Right cardiac atrium (tissue), 5 donors: ENCODE results near the gene FNDC3B. TPM values are rescaled to one million over a fixed set of nuclear protein-coding genes. Genes with fewer than 3 reads are reported as not detected.

Experiments
- ATAC-seq, 2 donors: fragments of 200-7000 bp; cut with Tn5 transposase; one replicate each; pipeline versions ENCODE4 v1.8.0 to v1.9.1; 2020; ENCODE audit warnings: moderate library complexity in 2 of 2, mild to moderate bottlenecking in 1 of 2
- DNase-seq, 3 donors: peaks; one replicate each; pipeline ENCODE4 v3.0.0-alpha.2; 2020
- H3K27ac ChIP-seq: one replicate; pipeline ENCODE4 v1.5.1; 2013; ENCODE audit warnings: mild to moderate bottlenecking, low read length, control low read depth, moderate library complexity
- H3K27me3 ChIP-seq: one replicate; pipeline ENCODE4 v1.6.1; 2013; ENCODE audit not compliant: control insufficient read depth, insufficient read depth
- H3K4me1 ChIP-seq: one replicate; pipeline ENCODE4 v1.6.1; 2013; ENCODE audit warnings: low read length; ENCODE audit not compliant: control insufficient read depth, insufficient read depth
- H3K4me3 ChIP-seq: one replicate; pipeline ENCODE4 v1.5.1; 2013; ENCODE audit warnings: low read length, control low read depth
- H3K9me3 ChIP-seq: one replicate; pipeline ENCODE4 v1.6.1; 2013; ENCODE audit warnings: low read length; ENCODE audit not compliant: control insufficient read depth
- WGBS: extraction: QIAGEN DNeasy Blood & Tissue Kit; methylation state at CpG from one replicate; pipeline ENCODE4 v1.1.7; 2013; 5-methylcytosine and 5-hydroxymethylcytosine counted together
- intact Hi-C, 4 donors: fragments of 100-400 bp; cut with DNase I; formaldehyde crosslinking; loops; one replicate each; pipeline versions ENCODE4 v1.11.0 to v1.14.0; 2022 to 2023
- polyA plus RNA-seq: library from polyadenylated mRNA; stranded (reverse); fragments of 200-250 nt; gene quantifications from one replicate; pipeline ENCODE4 v1.2.3, GENCODE V29; 2013
- total RNA-seq, 4 donors: library from RNA; stranded (reverse); fragmentation: NEBNext Ultra II Directional; extraction: Animal tissue kit (Norgen Biotek cat#: 25700); gene quantifications; one replicate each; pipeline ENCODE4 v1.2.1, GENCODE V29; 2021
- donor health status: healthy with polysubstance abuse.
- donor health status: DM: no; HTN: yes; CAD: no.
- donor health status: DM: no; HTN: no; CAD: no.
- donor health status: DM: no; HTN: yes; CAD: no; lungs with severe emphysema.
- donor health status: DM: yes; HTN: yes; CAD: no.

The FNDC3B gene
- total and polyA plus RNA-seq, 5 donors, result 15.8 to 117 (median 83.0) TPM

DNA sequence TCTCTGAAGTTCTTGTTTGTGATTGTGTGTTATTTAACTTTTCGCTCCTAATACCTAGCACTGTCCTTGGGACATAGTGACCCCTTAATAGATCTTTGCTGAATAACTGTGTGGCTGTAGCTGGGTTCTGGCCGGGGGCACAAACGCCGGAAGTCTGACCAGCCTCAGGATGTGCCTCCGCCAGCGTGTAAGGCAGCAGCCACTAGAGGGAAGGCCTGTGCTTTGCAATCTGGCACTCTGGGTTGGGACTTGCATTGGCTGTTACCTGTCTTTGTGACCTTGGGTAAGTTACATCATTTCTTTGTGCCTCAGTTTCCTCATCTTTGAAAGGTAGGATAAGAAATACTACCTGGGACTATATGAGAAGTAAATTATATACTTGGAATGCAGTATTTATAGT lies 250.2 kb downstream of the FNDC3B start:
- WGBS, result 58% methylated on average over 6 of the region's 6 CpGs
- H3K27me3 ChIP-seq, result no peaks in the 10 kb centered on the region
- no peaks in the 10 kb centered on the region for H3K9me3 ChIP-seq
- peak; percentile 27 to 67 (median 60) for DNase-seq
- H3K27ac ChIP-seq, result peak overlapping the region; percentile 14
- intact Hi-C loops, result loop anchor here in 1 of 4 donors (10.0 kb wide), 1 partner anchor 245 kb away; no protein-coding TSS in a partner anchor
- no peak overlapping the region for H3K4me3 ChIP-seq
- peak; percentile 11 to 71 for ATAC-seq
- H3K4me1 ChIP-seq, result peaks cover 15% of the 10 kb centered on the region

DNA sequence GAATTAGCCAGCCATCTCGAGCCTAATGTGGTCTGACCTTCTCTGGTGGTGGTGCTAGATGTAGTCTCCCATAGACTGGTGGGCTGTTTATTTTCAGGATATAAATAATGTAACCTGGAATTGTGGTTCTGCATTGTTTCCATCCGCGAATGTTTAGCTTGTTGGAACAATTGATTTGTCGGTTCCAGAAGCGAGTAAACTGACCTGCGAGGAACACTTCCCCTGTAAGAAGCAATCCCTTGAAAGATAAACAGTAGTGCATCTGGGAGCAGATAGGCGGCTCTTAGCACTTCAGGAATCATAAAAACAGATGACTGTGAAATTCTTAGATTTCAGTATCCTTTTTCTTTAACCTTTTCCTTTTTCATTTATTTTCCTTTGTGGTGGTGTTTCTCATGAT lies 251.1 kb downstream of the FNDC3B start:
- WGBS, result 71% methylated on average over 7 of the region's 7 CpGs
- Histone ChIP-seq H3K27me3 (no peaks in the 10 kb centered on the region), H3K9me3 (no peaks in the 10 kb centered on the region), H3K4me1 (peaks cover 15% of the 10 kb centered on the region), H3K27ac (peak overlapping the region; percentile 64), H3K4me3 (no peak overlapping the region)
- no peak for DNase-seq
- no peak for ATAC-seq
- intact Hi-C loops, result loop anchor here in 1 of 4 donors (10.0 kb wide), 1 partner anchor 246 kb away; no protein-coding TSS in a partner anchor

DNA sequence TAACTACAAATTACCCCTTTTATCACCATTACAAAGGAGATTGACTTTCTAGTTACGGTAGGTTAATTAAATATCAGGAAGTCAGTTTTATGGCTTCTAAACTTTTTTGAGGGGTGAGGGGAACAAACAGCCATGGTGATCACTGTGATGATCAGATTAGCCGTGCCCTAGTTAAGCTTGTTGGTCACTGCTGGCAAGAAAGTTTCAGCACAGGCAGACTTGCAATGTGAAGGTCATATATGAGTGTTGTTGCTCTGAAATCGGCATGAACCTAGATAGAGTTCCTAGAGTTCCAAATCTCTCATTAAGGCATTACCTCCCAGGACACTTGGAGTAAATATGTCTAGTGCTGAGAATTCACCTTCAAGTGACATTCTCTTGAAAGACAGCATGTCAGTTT lies 252.3 kb downstream of the FNDC3B start:
- intact Hi-C loops, result loop anchor here in 1 of 4 donors (10.0 kb wide), 1 partner anchor 247 kb away; no protein-coding TSS in a partner anchor
- no peak for ATAC-seq
- Histone ChIP-seq H3K4me1 (peaks cover 13% of the 10 kb centered on the region), H3K9me3 (no peaks in the 10 kb centered on the region), H3K27ac (peak overlapping the region; percentile 90), H3K27me3 (no peaks in the 10 kb centered on the region), H3K4me3 (no peak overlapping the region)
- DNase-seq, result no peak
- 81% methylated on average over 3 of the region's 3 CpGs for WGBS

DNA sequence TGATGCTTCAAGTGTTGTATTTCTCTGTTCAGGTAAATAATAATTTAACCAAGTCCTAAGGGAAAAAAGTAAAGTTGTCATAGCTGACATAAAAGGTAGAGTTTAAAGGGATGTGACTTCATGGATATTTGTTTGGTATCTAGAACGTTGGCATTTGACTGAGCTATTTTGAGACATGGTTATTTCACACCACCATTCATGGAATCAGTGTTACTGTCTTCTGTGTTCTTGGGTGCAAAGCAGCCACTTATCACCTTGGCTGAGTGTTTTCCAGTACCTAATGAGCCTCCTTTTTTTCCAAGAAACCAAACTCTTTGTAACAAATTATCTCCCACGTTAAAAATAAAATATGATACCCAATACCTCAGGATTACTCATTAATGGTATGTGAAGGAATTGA lies 253.0 kb downstream of the FNDC3B start:
- ATAC-seq, result peak; percentile 36 to 45
- H3K27ac ChIP-seq, result peak overlapping the region; percentile 90

DNA sequence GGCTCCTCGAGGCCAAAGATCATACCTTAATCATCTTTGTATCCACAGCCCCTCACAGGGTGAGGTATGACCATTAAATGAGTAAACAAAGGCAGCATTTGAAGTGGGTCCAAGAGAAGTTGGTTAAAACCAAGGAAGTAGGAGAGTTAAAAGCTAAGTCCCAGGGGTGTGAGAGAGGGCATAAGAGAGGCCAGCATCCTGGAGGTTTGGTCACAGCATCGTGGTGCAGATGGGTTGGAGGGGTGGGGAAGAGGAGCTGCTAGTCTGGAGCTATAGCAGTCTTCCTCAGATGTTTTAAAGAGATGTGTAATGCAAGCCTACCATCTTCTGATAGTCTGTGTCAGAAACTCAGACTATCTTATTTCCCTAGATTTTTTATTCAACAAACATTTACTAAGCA lies 253.7 kb downstream of the FNDC3B start:
- no peak for ATAC-seq
- Histone ChIP-seq H3K4me3 (no peak overlapping the region), H3K9me3 (no peaks in the 10 kb centered on the region), H3K27ac (peak overlapping the region; percentile 46), H3K27me3 (no peaks in the 10 kb centered on the region), H3K4me1 (peaks cover 9% of the 10 kb centered on the region)
- intact Hi-C loops, result loop anchor here in 1 of 4 donors (10.0 kb wide), 1 partner anchor 248 kb away; no protein-coding TSS in a partner anchor
- 67% methylated on average over 2 of the region's 2 CpGs for WGBS
- no peak for DNase-seq

More for the DNA sequence above, 253.0 kb downstream of the FNDC3B start:
- H3K4me3 ChIP-seq, result no peak overlapping the region
- WGBS, result 49% methylated on average over 2 of the region's 2 CpGs
- H3K9me3 ChIP-seq, result no peaks in the 10 kb centered on the region
- peaks cover 10% of the 10 kb centered on the region for H3K4me1 ChIP-seq
- no peak for DNase-seq
- intact Hi-C loops, result loop anchor here in 1 of 4 donors (10.0 kb wide), 1 partner anchor 248 kb away; no protein-coding TSS in a partner anchor
- no peaks in the 10 kb centered on the region for H3K27me3 ChIP-seq

DNA sequence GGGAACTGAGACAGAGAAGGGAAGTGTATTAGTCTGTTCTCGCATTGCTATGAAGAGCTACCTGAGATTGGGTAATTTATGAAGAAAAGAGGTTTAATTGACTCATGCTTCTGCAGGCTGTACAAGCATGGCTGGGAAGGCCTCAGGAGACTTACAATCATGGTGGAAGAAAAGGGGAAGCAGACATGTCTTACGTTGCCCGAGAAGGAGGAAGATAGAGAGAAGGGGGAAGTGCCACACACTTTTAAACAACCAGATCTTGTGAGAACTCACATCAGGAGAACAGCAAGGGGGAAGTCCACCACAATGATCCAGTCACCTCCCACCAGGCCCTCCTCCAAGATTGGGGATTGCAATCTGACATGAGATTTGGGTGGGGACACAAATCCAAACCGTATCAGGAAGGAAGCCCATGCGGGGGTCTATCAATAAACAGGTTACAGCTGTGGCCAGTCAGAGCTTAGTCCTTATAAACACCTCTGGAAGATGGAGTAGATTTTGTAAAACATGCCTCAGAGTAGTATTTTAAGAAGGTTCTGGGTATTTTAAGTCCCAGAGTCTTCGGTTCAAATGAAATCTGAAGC lies 254.9 kb downstream of the FNDC3B start:
- no peak overlapping the region for H3K27ac ChIP-seq

DNA sequence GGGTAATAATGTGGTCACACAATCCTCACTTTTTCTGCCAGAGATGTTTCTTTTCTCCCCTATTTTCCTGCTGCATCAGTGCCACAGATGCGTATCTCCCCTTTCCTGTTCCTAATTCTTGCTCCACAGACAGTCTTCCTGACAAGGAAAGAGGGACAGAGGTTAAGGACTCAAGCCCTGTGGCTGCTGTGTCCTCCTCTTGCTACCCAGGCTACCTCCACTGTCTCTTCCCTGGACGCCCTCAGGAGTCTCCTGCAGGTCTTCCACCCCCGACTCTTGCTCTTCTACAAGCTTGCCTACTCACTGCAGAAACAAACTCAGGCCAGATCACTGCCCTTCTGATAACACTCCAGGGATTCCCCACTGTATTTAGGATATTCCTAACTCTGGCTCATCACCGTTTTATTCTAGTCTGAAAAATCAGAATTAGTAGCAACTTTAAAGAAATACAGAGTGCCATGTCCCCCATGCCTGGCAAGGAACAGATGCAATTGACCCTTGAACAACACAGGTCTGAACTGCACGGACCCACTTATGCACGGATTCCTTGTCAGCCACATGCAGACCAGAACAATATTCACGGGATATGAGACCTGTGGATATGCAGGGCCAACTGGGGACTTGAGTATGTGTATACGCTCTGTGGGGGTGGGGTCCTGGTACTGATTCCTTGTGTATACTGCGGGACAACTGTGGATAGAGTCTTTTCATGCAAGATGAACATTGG lies 257.0 kb downstream of the FNDC3B start:
- 76% methylated on average over 9 of the region's 9 CpGs for WGBS

More for the DNA sequence above, 254.9 kb downstream of the FNDC3B start:
- H3K4me3 ChIP-seq, result no peak overlapping the region
- H3K27me3 ChIP-seq, result no peaks in the 10 kb centered on the region
- intact Hi-C loops, result loop anchor here in 1 of 4 donors (10.0 kb wide), 1 partner anchor 250 kb away; no protein-coding TSS in a partner anchor
- ATAC-seq, result no peak
- H3K9me3 ChIP-seq, result no peaks in the 10 kb centered on the region
- DNase-seq, result no peak
- peaks cover 6% of the 10 kb centered on the region for H3K4me1 ChIP-seq
- WGBS, result 80% methylated on average over 6 of the region's 6 CpGs

DNA sequence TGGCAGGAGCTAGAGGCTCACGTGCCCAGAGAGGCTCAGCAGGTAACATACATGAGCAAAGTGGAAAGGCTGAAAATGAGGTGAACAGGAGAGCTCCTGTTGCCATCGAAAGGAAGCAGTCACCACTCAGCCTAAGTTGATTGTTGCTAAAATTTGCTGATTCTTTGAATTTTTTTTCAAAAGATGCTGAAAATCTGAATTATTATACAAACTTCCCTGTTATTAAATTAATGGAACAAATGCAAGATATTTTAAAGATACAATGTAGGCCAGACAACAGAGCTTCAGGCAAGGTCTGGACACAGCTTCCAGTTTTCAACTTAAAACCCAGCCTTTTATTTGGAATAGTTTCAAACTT lies 257.6 kb downstream of the FNDC3B start:
- WGBS, result 95% methylated on average over 2 of the region's 2 CpGs
- intact Hi-C loops, result loop anchor here in 1 of 4 donors (10.0 kb wide), 1 partner anchor 252 kb away; no protein-coding TSS in a partner anchor

More for the DNA sequence above, 257.0 kb downstream of the FNDC3B start:
- DNase-seq (no peak), ATAC-seq (no peak)
- H3K27me3 ChIP-seq, result no peaks in the 10 kb centered on the region
- no peaks in the 10 kb centered on the region for H3K9me3 ChIP-seq
- no peak overlapping the region for H3K4me3 ChIP-seq
- H3K27ac ChIP-seq, result no peak overlapping the region
- peaks cover 7% of the 10 kb centered on the region for H3K4me1 ChIP-seq
- intact Hi-C loops, result loop anchor here in 1 of 4 donors (10.0 kb wide), 1 partner anchor 252 kb away; no protein-coding TSS in a partner anchor

DNA sequence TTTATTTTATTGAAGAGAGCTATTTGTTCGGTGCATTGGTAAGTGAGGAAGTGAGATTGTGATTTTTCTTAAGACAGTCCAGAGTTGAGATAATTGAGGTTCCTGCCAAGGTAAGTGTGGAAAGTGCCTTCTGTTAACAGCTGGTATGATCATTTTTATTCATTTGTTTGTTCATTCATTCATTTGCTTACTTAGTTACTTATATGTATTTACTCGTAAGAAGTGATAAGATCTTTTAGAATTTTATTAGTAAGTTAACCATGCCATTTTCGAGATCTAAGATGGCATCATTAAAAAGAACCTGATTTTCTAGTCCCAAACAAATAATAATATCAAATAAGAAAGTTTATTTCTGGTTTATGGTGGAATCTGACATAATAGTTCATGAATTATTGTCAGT lies 258.9 kb downstream of the FNDC3B start:
- H3K9me3 ChIP-seq, result no peaks in the 10 kb centered on the region
- H3K4me1 ChIP-seq, result peaks cover 6% of the 10 kb centered on the region
- 89% methylated on average over 3 of the region's 3 CpGs for WGBS
- intact Hi-C loops, result loop anchor here in 1 of 4 donors (10.0 kb wide), 1 partner anchor 253 kb away; no protein-coding TSS in a partner anchor
- no peaks in the 10 kb centered on the region for H3K27me3 ChIP-seq
- no peak overlapping the region for H3K4me3 ChIP-seq
- DNase-seq (no peak), ATAC-seq (no peak)
- no peak overlapping the region for H3K27ac ChIP-seq

More for the DNA sequence above, 257.6 kb downstream of the FNDC3B start:
- Histone ChIP-seq H3K4me3 (no peak overlapping the region), H3K9me3 (no peaks in the 10 kb centered on the region), H3K27ac (no peak overlapping the region), H3K27me3 (no peaks in the 10 kb centered on the region), H3K4me1 (peaks cover 8% of the 10 kb centered on the region)
- DNase-seq (no peak), ATAC-seq (no peak)

DNA sequence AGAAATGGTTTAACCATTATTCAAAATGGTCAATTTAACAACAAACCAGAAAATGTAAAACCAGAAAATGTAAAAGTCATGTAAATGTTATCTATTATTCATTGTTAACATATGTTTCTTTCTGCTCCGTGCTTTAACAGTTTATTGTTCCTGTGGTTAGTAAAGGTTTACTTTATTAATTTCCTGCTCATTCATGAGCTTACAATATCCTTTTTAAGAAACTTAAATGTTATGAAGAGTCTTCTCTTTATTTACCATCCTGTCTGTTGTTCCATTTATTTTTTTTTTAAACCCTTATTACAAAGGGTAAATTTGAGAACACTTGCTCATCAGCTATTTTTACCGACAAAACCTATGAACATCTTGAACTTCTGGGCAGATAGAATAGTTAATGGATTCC lies 260.8 kb downstream of the FNDC3B start:
- intact Hi-C loops, result no loop called here
- no peaks in the 10 kb centered on the region for H3K9me3 ChIP-seq
- no peaks in the 10 kb centered on the region for H3K27me3 ChIP-seq
- ATAC-seq (no peak), DNase-seq (no peak)
- no peak overlapping the region for H3K27ac ChIP-seq
- no peak overlapping the region for H3K4me3 ChIP-seq
- 62% methylated on average over 2 of the region's 2 CpGs for WGBS
- peaks cover 7% of the 10 kb centered on the region for H3K4me1 ChIP-seq

DNA sequence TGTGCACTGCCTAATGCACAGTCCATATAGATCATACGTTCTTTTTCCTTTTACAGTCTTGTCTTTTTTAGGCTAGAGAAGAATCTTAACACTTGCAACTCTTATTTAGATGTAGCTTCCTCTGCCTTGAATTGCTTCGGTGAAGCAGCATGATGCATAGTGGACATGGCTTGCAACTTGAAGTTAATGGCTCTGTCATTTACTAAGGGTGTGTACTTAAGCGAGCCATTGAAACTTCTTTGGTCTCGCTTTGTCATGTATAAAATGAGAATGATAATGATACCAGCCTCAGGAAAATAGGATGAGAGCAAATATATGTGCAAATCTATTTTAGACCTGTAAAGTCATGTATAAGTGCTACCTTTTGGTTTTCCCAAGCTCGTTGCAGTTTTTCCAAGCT lies 261.5 kb downstream of the FNDC3B start:
- DNase-seq (no peak), ATAC-seq (no peak)
- H3K9me3 ChIP-seq, result no peaks in the 10 kb centered on the region
- peaks cover 7% of the 10 kb centered on the region for H3K4me1 ChIP-seq
- intact Hi-C loops, result no loop called here
- 88% methylated on average over 5 of the region's 5 CpGs for WGBS
- H3K27ac ChIP-seq, result no peak overlapping the region
- H3K4me3 ChIP-seq, result no peak overlapping the region
- H3K27me3 ChIP-seq, result no peaks in the 10 kb centered on the region
